Lower leg skin (tissue), 4 donors: ENCODE measurements around the gene GABBR2. TPM values are rescaled to one million over a fixed set of nuclear protein-coding genes. Genes with fewer than 3 reads are reported as not detected.
"Not testable (repeated sequence)": the region's sequence is repeated elsewhere in the genome, so short reads cannot be mapped to it uniquely, and the experiment has no call there.

ENCODE experiments used
- DNase-seq, 2 donors: peaks; one replicate each; pipeline ENCODE4 v3.0.0-alpha.2; 2019; ENCODE audit warnings: low spot score in 2 of 2
- H3K4me3 ChIP-seq: fragments of 200-600 bp; sonication (generic); 2 replicates; pipeline ENCODE4 v1.5.1; 2017; ENCODE audit warnings: mild to moderate bottlenecking, low read depth; ENCODE audit not compliant: poor library complexity, severe bottlenecking
- POLR2A ChIP-seq, 2 donors: fragments of 450-650 bp; IDR thresholded peaks; one replicate each; pipeline ENCODE4 v1.6.1; 2016 to 2017; ENCODE audit warnings: antibody characterized with exemption in 2 of 2, mild to moderate bottlenecking in 1 of 2, moderate library complexity in 1 of 2
- WGBS, 2 donors: methylation state at CpG; one replicate each; pipeline ENCODE4 v1.1.5; 2018; 5-methylcytosine and 5-hydroxymethylcytosine counted together
- intact Hi-C: fragments of 100-400 bp; cut with DNase I; formaldehyde crosslinking; loops from one replicate; pipeline ENCODE4 v1.15.0; 2023; ENCODE audit warnings: low total_unique reads
- total RNA-seq, 4 donors: library from RNA; depleted of rRNA; stranded (reverse); fragments of >200 nt; gene quantifications; one replicate each; pipeline ENCODE4 v1.1.0, GENCODE V29; 2016
- TF ChIP-seq, protein P1 (sequence below), 3 donors: fragments of 450-650 bp; IDR thresholded peaks; one replicate each; pipeline ENCODE4 v1.5.1; 2016; ENCODE audit warnings: antibody characterized with exemption in 3 of 3, mild to moderate bottlenecking in 3 of 3, moderate library complexity in 2 of 3

GABBR2 gene
- total RNA-seq, 4 donors from 2014 or later: 0.23 to 4.2 TPM; not detected in 2

DNA sequence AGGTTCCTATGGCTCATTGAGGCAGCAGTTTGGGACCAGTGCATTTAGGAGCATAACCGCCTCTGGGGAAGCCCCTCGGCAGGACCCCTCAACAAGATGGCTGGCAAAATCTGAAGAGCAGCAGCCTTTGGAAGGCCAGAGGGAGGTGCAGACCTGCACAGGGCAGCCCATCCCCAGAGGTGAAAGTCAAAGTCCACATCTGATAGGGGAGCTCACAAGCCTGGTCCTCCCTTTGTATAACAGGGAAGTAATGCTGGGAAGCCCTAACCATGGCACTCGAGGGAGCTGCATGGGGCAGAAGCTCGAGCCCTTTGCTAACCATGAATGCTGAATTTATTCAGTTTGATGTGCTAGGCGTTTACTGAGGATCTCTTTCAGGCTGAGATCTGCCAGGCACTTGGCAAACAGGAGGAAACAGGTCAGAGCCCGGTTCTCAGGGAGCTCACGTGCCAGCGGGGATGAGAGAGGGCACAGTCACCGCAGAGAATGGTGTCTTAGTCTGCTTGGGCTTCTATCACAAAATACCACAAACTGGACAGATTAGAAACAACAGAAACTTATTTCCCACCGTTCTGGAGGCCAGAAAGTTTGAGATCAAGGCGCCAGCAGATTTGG is 114.1 kb downstream of the GABBR2 start:
- WGBS, 2 donors: 70 to 73% methylated on average over 9 to 11 of the region's 11 CpGs
- H3K4me3 ChIP-seq: no peak overlapping the region
- DNase-seq: peak in 1 of 2 donors; percentile 58
- TF ChIP-seq, protein P1, sequence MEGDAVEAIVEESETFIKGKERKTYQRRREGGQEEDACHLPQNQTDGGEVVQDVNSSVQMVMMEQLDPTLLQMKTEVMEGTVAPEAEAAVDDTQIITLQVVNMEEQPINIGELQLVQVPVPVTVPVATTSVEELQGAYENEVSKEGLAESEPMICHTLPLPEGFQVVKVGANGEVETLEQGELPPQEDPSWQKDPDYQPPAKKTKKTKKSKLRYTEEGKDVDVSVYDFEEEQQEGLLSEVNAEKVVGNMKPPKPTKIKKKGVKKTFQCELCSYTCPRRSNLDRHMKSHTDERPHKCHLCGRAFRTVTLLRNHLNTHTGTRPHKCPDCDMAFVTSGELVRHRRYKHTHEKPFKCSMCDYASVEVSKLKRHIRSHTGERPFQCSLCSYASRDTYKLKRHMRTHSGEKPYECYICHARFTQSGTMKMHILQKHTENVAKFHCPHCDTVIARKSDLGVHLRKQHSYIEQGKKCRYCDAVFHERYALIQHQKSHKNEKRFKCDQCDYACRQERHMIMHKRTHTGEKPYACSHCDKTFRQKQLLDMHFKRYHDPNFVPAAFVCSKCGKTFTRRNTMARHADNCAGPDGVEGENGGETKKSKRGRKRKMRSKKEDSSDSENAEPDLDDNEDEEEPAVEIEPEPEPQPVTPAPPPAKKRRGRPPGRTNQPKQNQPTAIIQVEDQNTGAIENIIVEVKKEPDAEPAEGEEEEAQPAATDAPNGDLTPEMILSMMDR (IDR thresholded peaks at IDR 0.05): no peak
- no peak for TF ChIP-seq POLR2A (IDR thresholded peaks at IDR 0.05)
- intact Hi-C loops: no loop called here

DNA sequence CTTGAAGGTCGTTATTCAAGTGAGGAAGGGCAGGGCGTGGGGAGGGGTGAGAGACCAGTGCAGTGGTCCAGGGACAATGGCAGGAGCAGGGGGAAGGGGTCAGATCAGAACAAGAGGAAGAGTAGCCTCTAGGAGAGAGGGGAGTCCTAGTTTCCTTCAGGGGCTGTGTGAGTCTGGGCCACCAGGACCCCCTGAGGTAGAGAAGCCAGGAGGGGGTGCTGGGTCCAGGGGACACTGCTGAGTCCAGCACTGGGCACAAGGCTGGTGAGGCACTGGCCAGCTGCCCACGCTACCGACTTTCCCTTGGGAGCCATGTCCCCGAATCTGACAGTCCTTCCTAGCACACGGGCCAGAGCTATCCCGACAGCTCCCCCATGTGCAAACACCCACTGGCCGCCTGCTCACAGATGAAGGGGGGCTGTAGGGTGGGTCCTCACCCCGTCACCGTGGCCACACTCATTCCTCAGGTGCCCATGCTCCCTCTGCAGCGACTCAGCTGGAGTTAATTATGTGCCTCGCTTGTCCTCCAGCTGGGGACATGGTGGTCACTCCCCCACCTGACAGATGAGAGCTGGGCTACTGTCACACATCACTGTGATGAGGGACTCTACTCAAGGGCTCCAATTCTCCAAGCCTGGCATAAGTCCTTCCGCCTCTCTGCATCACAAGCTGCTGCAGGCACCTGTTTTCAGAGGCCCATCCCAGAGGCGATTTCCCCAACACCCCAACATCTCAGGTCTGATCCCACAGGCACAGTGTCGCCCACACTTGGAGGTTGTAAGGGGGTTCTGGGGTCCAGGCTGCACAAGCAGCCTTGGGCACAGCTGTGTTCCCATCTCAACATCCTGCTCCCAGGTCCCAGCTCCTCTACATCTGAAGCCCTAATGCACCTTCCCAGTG is 115.1 kb downstream of the GABBR2 start:
- peak in 1 of 2 donors; percentile 77 for DNase-seq
- H3K4me3 ChIP-seq: no peak overlapping the region
- no peak for TF ChIP-seq POLR2A (IDR thresholded peaks at IDR 0.05)
- TF ChIP-seq, protein P1 (IDR thresholded peaks at IDR 0.05): no peak
- intact Hi-C loops: no loop called here
- WGBS, 2 donors: 81 to 84% methylated on average over 15 of the region's 15 CpGs

DNA sequence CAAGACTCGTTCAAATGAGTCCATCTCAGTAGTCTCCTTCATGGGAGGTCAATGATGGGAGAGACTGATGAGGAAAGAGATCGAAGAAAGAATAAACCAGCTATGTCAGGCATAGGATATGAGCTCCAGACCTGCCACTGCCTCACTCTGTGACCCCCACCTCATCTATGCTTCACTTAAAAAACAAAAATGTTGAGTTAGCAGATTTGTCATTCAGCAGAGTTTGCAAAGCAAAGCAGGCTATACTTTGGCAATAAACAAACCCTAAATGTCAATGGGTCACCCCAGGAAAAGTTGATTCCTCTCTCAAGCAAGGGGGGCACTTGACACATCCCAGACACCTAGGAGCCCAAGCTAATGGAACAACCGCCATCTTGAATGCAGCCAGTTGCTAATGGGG is 117.0 kb downstream of the GABBR2 start:
- no peak for DNase-seq
- intact Hi-C loops: no loop called here
- H3K4me3 ChIP-seq: no peak overlapping the region
- TF ChIP-seq POLR2A (IDR thresholded peaks at IDR 0.05): no peak
- TF ChIP-seq, protein P1 (IDR thresholded peaks at IDR 0.05): no peak
- 89 to 93% methylated on average over 3 of the region's 3 CpGs for WGBS, 2 donors

DNA sequence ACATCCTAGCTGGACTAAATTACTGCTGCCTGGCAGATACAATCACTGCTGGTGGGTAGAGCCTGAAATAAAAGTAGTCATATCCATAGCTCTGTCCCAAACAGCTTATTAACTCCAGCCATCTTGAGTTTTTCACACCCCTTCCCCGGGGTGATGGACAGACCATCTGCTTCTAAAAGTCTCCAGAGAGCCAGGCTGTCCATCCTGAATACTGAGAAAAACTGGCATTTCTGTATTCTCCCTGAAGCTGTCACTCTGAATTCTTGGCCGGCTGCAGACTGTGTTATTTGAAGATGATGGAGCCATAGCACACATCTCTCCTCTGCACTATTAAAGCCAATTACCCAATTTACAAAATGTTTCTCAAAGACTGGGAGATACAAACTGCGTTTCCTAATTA is 118.6 kb downstream of the GABBR2 start:
- no peak overlapping the region for H3K4me3 ChIP-seq
- intact Hi-C loops: no loop called here
- no peak for TF ChIP-seq POLR2A (IDR thresholded peaks at IDR 0.05)
- TF ChIP-seq, protein P1 (IDR thresholded peaks at IDR 0.05): no peak
- peak in 1 of 2 donors; percentile 18 for DNase-seq
- WGBS, 2 donors: 54 to 62% methylated on average over 3 of the region's 3 CpGs

DNA sequence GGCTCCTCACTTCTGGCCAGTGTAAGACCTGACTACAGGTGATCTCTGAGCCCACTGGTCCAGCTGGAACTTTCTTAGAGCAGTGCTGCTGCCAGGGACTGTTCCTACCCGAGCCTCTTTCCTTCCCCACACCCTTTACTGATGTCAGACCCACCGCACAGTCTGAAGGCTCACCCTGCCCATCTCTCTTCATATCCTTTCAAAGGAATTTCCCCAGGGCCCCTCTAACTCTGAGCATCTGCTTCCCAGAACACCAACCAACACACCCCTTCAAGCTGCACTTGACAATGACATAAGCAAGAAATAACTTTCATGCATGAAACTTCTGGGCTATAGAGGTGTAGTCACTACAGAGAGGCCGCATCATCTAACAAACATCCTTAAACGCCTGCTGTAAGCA is 119.6 kb downstream of the GABBR2 start:
- 51 to 53% methylated on average over 4 of the region's 4 CpGs for WGBS, 2 donors
- intact Hi-C loops: no loop called here
- DNase-seq: no peak
- H3K4me3 ChIP-seq: no peak overlapping the region
- no peak for TF ChIP-seq POLR2A (IDR thresholded peaks at IDR 0.05)
- TF ChIP-seq, protein P1 (IDR thresholded peaks at IDR 0.05): no peak

DNA sequence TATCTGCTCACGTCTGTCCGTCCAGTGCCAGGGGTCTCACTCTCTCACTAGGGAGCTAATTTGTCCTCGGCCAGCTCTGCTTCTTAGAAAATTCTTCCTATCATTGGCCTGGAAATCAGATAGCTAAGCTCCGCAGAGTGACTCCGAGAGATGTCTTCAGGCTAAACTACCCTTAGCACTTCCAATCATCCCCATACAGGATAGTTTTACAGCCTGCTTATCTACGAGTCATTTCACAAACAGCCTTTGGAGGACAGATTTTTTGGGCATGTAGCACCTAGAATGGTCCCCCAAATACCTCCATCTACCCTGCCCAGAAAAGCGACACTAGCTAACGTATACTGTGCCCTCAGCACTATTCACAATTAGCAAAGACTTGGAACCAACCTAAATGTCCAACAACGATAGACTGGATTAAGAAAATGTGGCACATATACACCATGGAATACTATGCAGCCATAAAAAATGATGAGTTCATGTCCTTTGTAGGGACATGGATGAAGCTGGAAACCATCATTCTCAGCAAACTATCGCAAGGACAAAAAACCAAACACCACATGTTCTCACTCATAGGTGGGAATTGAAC is 123.8 kb downstream of the GABBR2 start:
- intact Hi-C loops, H3K4me3 ChIP-seq: not testable (repeated sequence)
- DNase-seq: peak in 1 of 2 donors; percentile 25
- WGBS, 2 donors: 78 to 87% methylated on average over 9 of the region's 10 CpGs
